ENCODE results near the gene VWA5A. TPM values are rescaled to one million over a fixed set of nuclear protein-coding genes. Genes with fewer than 3 reads are reported as not detected.

Gene VWA5A
- total RNA-seq, 1 experiment from 2014 or later, result 3.1 TPM

DNA sequence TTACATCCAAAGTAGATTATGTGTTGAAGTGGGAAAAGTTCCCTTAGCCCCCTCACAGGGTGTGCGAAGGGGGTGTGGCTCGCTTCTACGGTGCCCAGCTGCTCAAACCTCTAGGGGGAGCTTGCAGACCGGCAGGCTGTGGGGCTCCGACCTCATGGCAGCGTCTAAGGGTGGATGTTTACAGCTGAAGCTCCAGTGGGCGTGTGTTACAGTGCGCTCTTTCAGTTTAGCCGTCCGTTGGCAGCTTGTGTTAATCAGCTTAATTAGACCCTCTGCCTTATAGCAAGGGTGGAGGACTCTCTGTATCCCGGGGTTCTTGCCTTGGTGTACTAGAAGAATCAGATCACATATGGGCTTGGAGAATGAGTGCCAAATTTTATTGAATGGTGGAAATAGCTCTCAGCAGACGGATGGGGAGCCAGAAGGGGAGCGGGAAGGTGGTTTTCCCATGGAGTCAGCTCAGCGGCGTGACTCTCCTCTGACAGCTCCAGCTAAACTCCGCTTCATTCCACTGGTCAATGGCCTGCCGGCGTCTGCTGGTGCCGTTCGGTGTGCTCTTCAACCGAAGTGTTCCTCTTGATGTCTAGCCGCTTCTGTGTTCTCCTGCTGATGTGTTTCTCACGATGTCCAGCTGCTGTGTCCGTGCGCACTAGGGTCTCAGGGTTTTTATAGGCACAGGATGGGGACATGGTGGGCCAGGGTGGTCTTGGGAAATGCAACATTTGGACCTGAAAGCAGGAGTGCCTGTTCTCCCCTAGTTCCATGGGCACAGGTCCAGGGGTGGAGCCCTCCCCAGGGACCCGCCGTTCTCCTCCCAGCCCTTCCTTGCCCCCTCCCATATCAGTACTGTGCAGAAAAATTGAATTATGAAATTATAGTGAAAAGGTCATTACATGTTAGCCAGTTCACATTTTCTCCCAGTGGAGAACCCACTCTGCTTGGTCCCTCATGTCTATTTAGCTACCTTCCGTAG, 45.5 kb upstream of the VWA5A start:
- in situ Hi-C loops (cut with HindIII; ENCODE audit: low pct_unique_long_range_greater_than_20kb, low sequenced_read_pairs), result no loop called here
- intact Hi-C loops (cut with micrococcal nuclease; ENCODE audit: unreplicated experiment), result loop anchor here (2.0 to 10.0 kb wide), 3 partner anchors 125 to 518 kb away; partner anchors contain the start of gene OR8D2
- H3K9me3 ChIP-seq (ENCODE audit: control insufficient read depth, insufficient read depth, low read depth, low read length), result no peaks in the 10 kb centered on the region
- H3K36me3 ChIP-seq (ENCODE audit: control insufficient read depth, insufficient read depth, low read length), result no peaks in the 10 kb centered on the region
- peak; percentile 95 for ATAC-seq
- peak overlapping the region in 1 of 2 experiments; percentile 38; a peak in 3 of 4 replicates for H3K4me3 ChIP-seq (ENCODE audit: low read depth in 2 of 2, low read length in 2 of 2)
- BruUV-seq (replicated peaks), result no TSS peak
- H3K27me3 ChIP-seq (ENCODE audit: control insufficient read depth, insufficient read depth, low read length), result peaks cover 11% of the 10 kb centered on the region
- POLR2A ChIA-PET, result no interaction called here
- H3K4me1 ChIP-seq (ENCODE audit: control insufficient read depth, insufficient read depth, low read length), result no peaks in the 10 kb centered on the region
- CTCF ChIA-PET, result interaction anchor here (0.5 to 1.0 kb wide), 2 partner anchors 516 to 852 kb away, joined by 3 to 7 read pairs; no protein-coding TSS in a partner anchor
- DNase-seq (ENCODE audit: low read depth, low spot score), result no peak
- TF ChIP-seq, protein P1, sequence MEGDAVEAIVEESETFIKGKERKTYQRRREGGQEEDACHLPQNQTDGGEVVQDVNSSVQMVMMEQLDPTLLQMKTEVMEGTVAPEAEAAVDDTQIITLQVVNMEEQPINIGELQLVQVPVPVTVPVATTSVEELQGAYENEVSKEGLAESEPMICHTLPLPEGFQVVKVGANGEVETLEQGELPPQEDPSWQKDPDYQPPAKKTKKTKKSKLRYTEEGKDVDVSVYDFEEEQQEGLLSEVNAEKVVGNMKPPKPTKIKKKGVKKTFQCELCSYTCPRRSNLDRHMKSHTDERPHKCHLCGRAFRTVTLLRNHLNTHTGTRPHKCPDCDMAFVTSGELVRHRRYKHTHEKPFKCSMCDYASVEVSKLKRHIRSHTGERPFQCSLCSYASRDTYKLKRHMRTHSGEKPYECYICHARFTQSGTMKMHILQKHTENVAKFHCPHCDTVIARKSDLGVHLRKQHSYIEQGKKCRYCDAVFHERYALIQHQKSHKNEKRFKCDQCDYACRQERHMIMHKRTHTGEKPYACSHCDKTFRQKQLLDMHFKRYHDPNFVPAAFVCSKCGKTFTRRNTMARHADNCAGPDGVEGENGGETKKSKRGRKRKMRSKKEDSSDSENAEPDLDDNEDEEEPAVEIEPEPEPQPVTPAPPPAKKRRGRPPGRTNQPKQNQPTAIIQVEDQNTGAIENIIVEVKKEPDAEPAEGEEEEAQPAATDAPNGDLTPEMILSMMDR (IDR thresholded peaks at IDR 0.05), result peak; percentile 88
- TF ChIP-seq POLR2AphosphoS5 (IDR thresholded peaks at IDR 0.05; ENCODE audit: low read depth, low read length), result no peak
- H3K27ac ChIP-seq (ENCODE audit: low read length), result no peak overlapping the region

DNA sequence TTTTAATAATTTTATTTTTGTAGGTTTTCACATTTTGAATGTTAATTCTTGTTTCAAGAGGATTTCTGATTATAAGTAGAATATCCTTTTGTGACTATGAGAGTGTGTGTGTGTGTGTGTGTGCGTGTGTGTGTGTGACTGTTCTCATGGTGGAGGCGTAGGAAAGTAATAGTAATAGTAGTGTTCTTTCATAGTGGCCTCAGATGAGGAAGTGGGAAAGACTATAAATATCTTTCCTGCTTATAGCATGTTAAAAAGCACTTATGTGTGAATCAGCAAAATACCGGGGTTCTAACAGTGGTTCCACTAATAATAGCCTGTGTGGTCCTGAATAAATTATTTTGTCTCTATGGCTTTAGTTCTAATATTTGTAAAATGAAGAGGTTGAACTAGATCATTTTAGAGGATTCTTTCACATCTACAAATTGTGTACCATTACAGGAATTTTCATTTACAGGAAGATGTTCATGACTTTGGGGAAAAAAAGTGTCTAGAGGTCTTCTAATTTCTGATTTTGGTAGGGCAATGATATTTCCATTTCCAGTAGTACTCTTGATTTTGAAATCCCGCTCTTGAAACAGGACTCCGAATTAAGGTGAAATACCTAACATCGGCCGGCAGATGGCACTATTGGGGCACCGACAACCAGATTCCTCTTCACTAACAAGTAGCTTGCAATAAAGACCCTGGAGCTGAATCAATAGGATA, 44.2 kb upstream of the VWA5A start:
- intact Hi-C loops (cut with micrococcal nuclease; ENCODE audit: unreplicated experiment), result loop anchor here (1.0 to 10.0 kb wide), 4 partner anchors 124 to 516 kb away; partner anchors contain the start of gene OR8D2
- ChIA-PET POLR2A (interaction anchor here (0.6 kb wide), 1 partner anchor 603 kb away, joined by 15 read pairs; the partner anchor contains the start of gene SPA17), CTCF (interaction anchor here (0.5 to 1.6 kb wide), 4 partner anchors 49 to 347 kb away, joined by 3 to 4 read pairs (median 3); no protein-coding TSS in a partner anchor)
- TF ChIP-seq, protein P1 (IDR thresholded peaks at IDR 0.05), result peak; percentile 85; the same call in 1 of the 2 replicates
- TF ChIP-seq, protein P2, sequence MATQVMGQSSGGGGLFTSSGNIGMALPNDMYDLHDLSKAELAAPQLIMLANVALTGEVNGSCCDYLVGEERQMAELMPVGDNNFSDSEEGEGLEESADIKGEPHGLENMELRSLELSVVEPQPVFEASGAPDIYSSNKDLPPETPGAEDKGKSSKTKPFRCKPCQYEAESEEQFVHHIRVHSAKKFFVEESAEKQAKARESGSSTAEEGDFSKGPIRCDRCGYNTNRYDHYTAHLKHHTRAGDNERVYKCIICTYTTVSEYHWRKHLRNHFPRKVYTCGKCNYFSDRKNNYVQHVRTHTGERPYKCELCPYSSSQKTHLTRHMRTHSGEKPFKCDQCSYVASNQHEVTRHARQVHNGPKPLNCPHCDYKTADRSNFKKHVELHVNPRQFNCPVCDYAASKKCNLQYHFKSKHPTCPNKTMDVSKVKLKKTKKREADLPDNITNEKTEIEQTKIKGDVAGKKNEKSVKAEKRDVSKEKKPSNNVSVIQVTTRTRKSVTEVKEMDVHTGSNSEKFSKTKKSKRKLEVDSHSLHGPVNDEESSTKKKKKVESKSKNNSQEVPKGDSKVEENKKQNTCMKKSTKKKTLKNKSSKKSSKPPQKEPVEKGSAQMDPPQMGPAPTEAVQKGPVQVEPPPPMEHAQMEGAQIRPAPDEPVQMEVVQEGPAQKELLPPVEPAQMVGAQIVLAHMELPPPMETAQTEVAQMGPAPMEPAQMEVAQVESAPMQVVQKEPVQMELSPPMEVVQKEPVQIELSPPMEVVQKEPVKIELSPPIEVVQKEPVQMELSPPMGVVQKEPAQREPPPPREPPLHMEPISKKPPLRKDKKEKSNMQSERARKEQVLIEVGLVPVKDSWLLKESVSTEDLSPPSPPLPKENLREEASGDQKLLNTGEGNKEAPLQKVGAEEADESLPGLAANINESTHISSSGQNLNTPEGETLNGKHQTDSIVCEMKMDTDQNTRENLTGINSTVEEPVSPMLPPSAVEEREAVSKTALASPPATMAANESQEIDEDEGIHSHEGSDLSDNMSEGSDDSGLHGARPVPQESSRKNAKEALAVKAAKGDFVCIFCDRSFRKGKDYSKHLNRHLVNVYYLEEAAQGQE (IDR thresholded peaks at IDR 0.05; ENCODE audit: insufficient read depth in 1 of 2, low read depth in 2 of 2, low read length in 1 of 2), result no peak
- TF ChIP-seq SIN3A (IDR thresholded peaks at IDR 0.05; ENCODE audit: borderline replicate concordance, insufficient read depth, low read depth, low read length) (no peak), TCF7L2 (IDR thresholded peaks at IDR 0.05; ENCODE audit: low read depth, low read length) (no peak), POLR2AphosphoS5 (IDR thresholded peaks at IDR 0.05; ENCODE audit: low read depth, low read length) (no peak)
- Histone ChIP-seq H3K4me3 (ENCODE audit: low read depth in 2 of 2, low read length in 2 of 2) (no peak overlapping the region), H3K4me1 (ENCODE audit: control insufficient read depth, insufficient read depth, low read length) (no peaks in the 10 kb centered on the region), H3K27ac (ENCODE audit: low read length) (no peak overlapping the region), H3K9me3 (ENCODE audit: control insufficient read depth, insufficient read depth, low read depth, low read length) (no peaks in the 10 kb centered on the region), H3K27me3 (ENCODE audit: control insufficient read depth, insufficient read depth, low read length) (peaks cover 10% of the 10 kb centered on the region), H3K36me3 (ENCODE audit: control insufficient read depth, insufficient read depth, low read length) (no peaks in the 10 kb centered on the region)
- peak; percentile 67; the same call in 1 of the 2 replicates for ATAC-seq
- no TSS peak for BruUV-seq (replicated peaks)
- peak; percentile 56 for DNase-seq (ENCODE audit: low read depth, low spot score)
- in situ Hi-C loops (cut with HindIII; ENCODE audit: low pct_unique_long_range_greater_than_20kb, low sequenced_read_pairs), result no loop called here

Measured in Panc1 (cell line).